ENCODE measurements around the gene ROBO1. TPM values are rescaled to one million over a fixed set of nuclear protein-coding genes. Genes with fewer than 3 reads are reported as not detected.

ROBO1 gene
- total RNA-seq, 1 donor from 2014 or later: 18.7 TPM

DNA sequence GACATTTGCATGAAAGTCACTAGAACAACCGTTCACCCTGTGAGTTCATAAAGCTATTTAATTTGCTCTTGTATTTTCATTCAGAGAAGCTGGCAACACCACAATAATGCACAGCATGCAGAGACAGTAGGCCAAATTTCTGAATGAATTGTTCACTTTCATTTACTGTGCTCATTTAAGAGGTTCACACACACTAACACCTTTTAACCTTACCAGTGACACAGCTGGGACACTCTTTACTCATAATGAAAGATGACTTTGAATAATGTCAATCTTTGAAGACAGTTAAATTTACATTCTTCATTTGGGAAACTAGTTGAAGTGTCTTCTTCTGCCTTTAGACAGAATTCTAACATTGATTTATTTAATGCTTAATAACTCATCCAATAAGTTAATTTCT lies 95.7 kb downstream of the ROBO1 start:
- DNase-seq (ENCODE audit: low read depth): no peak

DNA sequence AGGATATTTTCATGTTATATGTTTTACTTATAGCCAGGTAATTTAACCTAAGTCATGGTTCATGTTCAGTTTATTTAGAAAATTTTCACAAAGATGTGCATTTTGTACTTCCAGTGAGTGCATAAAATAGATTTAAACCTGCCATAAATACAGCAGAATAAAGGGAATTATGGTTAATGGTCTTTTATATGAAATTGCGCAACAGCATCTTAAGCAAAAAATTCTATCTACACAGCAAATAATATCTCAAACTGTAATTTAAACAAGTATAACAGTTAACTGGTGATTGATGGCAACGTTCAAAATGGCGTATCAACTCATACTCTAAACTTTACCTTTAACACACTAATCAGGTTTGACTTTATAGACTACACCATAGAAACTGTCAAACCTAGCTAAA lies 97.6 kb downstream of the ROBO1 start:
- DNase-seq (ENCODE audit: low read depth): no peak

DNA sequence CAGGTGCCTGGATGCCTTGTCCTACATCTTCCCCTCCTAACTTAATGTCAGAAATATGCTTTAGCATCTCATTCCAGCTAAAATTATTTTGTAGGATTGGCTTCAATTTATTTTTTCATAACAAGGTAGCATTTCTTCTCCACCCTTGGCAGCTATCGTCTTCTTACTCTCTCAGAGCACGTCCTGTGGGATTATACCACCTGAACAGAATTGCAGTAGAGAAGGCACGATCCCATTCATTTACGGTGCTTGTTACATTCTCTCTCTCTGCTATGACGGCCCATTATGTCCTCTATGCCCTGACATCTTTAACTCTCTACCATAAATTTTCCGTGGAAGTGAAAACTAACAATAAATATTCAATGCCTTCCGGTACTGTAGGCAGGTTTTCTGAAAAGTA lies 103.3 kb downstream of the ROBO1 start:
- no peak for DNase-seq (ENCODE audit: low read depth)

DNA sequence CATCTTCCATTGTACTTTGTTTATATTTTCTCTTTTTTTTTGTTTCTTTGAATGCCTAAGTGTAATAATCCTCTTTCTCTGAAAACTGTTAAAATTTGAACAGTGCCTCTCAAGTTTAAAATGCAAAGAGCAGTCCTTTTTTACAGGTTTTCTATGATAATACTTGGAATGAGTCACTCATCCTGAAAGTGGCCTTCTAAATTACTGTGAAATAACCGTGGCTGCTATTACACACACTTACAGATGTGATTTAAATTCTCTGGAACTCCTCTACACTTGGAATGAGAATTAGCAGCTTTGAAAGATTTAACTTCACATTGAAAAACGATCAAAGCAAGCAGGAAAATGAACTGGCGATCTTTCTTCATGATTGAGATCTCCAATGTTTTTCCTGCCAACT lies 105.9 kb downstream of the ROBO1 start:
- DNase-seq (ENCODE audit: low read depth): no peak

DNA sequence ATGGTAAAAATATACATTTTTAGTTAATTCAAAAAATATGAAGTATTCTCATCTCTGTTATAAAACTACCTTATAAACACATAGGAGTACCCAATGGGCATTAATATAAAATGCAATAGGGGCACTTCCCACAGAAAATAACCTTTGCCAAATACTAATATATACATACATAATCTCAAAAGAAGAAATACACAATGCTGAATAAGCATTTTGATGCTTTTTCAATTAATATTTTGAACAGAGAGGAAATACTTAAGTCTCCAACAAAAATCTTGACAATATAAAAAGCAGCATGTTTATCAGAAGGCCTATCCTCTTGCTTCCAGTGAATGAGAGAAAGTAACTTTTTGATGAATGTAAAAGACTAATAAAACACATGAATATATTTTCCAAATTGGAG lies 110.7 kb downstream of the ROBO1 start:
- no peak for DNase-seq (ENCODE audit: low read depth)

DNA sequence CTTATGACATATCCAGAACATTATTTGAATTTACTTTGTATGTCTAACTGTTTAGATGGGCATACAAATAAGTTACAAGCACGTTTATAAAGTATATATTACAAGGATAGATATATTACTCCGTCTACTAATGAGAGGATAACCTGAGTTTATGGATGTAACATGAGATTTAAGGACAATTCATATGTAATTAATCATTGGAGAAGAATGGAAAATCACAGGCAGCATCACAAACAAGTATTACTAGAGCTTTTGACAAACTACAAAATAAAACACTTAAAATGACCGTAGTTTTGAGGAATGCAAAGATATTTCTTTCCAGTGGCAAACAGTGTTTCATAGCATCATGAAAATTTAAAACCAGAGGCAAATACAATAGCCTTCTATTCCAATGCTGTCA lies 113.8 kb downstream of the ROBO1 start:
- DNase-seq (ENCODE audit: low read depth): no peak

DNA sequence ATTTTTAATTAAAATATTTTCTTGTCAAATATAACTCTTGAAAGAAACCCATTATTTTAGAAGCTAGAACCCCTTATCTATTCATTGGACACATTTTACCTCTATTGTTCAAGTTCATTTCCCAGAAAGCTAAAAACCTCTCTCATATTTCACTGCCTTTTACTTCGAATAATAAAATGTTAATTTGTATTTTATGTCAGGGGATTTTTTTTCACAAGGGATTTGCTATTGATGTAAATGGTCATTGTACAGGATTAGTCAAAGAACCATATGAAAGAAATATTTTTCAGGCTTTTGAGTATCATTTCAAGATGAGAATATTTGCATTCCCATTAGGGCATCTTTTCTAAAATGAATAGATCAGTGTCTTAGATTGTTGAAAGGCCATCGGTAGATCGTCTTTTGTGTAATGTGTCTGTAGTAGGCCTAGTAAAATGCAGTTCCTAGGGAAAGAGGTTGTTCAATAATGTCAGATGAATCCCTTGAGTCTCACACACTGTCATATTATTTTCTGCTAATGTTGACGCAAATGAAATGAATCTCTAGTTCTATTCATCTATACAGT lies 114.5 kb downstream of the ROBO1 start:
- no peak for DNase-seq (ENCODE audit: low read depth)

DNA sequence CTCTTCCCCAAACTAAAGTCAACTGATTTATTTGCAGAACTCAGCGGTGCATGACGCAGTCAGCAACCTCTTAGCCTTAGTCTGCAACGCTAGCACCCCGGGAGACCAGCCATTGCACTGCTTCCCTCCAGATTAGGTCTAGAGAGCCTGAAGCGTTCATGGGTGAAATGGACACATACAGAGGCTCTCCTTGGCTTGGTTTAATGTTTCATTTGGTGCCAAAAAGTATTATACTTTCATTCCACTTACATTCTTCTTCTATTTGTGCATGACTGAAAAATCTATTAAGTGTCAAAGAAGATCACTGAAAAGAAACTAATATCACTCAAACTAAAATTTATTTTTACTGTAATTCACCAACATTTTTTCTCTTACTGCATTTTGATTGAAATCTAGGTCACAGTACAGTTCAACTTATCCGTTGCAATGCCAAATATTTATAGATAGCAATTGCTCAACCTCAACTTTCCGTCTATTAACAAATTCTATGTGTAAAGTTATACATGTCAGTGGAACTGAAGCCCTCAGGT lies 116.2 kb downstream of the ROBO1 start:
- DNase-seq (ENCODE audit: low read depth): no peak

DNA sequence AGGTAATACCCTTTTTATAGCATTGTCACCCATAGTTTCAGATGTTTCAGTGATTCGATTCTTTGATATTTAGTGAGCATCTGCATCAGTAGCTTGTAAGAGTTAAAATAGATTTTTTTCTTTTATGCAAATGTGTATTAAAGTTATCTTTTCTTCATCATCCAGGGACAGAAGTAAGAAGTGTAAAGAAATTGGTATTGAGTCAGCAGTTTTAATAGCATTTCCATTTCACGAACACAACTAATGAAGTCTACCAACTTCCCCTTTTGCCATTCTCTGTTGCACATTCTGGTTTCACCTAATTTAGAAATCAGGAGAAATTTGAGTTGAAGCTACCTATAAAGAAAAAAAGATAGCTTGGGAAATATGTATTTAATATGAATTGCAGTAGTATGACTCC lies 127.9 kb downstream of the ROBO1 start:
- DNase-seq (ENCODE audit: low read depth): no peak

DNA sequence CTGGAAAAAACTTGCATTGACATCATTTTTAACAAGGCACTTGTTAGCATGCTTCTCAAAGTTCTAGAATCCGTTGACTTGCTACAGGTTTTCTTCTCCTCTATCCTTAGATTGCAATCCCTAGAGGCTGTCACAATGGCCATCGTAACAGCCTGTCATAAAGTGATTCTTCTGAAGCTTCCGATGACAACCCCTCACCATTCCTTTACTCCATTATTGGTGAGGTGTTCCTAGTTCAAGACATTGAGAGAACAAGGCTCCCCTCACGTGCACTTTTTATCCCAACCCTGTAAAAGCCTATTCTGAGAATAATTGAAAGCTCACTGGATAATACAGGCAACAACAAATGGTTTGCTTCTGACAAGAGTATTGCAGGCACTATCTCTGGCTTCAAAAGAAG lies 131.4 kb downstream of the ROBO1 start:
- no peak for DNase-seq (ENCODE audit: low read depth)

DNA sequence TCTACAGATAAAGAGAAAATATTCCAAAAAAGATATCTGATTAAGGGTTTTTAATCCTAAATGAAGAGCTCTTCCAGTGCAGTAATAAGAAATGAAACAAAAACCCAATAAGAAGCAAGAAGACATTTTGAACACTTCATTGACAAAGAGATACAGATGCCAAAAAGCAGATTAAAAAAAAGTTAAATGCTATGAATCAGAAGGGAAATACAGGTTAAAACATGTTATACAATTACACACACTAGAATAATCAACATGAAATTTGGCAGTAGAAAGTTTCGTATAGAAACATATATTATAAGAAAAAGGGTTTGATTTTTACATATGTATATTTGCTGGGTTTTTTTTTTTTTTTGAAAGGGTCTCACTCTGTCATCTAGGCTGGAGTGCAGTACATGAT lies 135.0 kb downstream of the ROBO1 start:
- DNase-seq (ENCODE audit: low read depth): no peak

DNA sequence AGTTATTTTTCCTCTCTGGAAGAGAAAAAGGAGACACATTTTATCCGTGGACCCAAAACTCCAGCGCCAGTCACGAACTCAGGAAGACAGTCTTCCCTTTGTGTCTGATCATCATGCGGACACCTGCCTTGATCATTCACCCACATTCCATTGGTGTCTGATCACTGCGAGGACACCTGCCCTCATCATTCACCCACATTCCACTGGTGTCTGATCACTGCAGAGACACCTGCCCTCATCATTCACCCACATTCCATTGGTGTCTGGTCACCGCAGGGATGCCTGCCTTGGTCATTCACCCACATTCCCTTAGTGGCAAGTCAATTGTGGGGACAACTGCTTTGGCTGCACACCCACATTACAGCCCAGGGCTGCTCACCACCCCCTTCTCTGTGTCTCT lies 148.9 kb downstream of the ROBO1 start:
- peak; percentile 42 for DNase-seq (ENCODE audit: low read depth)

DNA sequence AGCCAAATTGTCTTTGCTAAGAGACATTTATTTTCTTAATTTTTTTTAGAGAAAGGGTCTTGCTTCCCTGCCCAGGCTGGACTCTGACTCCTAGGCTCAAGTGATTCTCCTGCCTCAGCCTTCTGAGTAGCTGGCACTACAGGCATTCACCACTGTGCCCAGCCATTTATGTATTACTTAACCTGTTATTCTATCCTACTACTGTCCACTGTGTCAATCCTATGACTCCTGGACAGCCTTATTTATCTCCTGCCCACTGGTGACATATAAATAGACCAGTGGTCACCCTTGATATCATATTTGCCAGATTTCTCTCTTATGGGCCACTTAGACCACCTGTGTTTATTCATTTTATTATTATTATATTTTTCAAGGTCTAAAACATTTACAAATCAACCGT lies 161.4 kb downstream of the ROBO1 start:
- DNase-seq (ENCODE audit: low read depth): peak; percentile 5

DNA sequence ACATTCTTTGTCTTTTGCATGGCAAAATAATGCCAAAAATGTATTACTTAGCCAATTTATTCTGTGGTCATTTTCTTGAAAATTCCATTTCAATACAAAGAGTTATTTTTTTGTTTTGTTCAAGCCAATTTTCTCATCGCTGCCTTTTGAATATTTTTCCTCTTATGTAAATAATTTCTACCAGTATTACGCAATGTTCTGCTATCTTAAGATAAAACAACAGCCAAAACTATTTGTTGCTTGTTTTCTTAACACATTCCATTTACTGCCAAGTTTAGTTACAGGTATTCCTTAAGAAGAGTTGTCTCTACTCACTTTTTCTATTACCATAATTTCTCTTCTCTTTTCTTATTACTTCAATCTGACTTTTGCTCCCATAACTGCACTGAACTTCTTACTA lies 163.1 kb downstream of the ROBO1 start:
- no peak for DNase-seq (ENCODE audit: low read depth)

DNA sequence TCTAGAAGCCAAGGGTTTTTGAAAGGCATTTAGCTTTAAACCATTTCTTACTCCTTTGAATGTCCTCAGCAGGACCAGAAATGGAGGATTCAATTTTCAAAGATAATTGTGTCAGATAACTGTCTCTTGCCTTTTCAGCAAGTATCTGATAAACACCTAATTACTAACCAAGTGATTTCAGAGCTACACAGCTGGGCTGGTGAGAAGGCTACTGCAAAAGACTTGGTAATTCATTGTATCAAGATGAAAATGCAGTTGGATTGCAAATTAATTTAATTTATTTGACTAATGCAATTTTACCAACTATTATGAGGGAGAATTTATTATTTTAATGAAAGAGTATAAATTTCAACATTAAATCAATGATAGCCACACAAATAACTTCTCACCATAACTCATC lies 165.4 kb downstream of the ROBO1 start:
- no peak for DNase-seq (ENCODE audit: low read depth)

DNA sequence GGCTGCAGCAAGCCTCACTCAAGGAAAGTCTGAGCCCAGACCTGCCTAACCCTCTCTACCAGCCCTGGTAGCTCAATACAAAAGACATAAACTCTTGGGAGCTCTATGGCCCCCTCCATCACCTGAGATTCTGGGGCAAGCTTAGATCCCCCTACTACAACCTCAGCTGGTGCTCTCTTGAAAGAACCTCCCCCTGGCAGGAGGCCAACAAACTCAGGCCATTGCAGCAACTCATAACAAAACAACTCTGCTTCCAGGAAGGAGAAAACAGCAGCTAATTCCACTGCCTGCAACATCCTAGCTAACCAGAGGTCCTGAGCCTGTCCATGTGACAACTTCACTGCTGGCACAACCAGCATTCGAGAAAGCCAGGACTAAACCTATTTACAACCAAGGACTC lies 169.2 kb downstream of the ROBO1 start:
- peak; percentile 3 for DNase-seq (ENCODE audit: low read depth)

DNA sequence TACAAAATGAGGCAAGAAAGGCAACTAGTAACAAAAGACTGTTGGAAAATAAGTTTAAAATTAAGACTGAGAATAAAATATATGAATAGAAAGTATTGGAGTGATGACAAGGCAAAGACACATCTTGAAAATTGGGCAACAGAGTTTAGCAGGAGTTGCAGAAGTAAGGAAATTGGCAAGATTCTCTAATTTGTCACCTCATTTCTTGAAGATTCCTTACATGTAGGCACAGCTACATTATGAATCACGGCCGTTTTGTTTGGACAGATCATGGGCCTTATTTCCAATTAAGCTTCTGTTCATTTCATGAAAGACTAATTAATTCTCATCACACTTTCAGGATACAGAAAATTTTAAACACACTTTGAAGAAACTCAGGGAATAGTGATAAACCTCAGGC lies 170.1 kb downstream of the ROBO1 start:
- DNase-seq (ENCODE audit: low read depth): no peak

DNA sequence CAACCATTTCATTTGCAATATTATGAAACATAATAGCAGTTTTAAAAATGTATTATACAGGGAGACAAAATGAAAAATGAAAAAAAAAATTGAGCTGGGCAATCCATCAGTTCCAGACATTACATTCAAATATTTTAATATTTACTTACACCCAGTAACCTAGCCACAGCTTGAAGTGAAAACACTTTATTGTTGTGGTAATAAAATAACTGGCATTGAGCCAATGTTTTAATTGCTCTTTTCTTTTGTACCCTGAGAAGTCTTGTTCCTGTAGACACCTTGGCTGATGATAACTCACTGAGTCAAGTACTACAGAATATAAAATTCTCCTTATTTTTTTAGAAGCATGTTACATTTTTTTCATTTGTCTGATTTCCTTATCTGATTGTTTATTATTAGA lies 180.6 kb downstream of the ROBO1 start:
- DNase-seq (ENCODE audit: low read depth): no peak

DNA sequence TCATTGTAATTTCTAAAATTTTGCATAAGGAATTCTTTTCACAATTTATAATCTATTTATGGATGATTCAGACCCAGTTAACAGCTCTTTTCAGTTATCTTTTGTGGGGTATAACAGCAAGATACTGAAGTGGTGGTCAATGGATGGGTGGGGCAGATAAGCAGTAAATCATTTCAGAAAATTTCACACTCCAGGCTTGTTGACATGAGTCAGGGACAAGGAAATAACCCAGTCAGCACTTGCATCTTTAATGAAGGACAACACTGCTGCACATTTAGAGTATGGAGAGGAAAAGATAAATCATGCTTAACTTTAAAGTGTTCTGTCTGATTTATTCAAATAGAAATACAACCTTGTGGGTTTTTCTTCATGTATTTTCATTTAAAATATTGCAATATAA lies 181.6 kb downstream of the ROBO1 start:
- DNase-seq (ENCODE audit: low read depth): no peak

DNA sequence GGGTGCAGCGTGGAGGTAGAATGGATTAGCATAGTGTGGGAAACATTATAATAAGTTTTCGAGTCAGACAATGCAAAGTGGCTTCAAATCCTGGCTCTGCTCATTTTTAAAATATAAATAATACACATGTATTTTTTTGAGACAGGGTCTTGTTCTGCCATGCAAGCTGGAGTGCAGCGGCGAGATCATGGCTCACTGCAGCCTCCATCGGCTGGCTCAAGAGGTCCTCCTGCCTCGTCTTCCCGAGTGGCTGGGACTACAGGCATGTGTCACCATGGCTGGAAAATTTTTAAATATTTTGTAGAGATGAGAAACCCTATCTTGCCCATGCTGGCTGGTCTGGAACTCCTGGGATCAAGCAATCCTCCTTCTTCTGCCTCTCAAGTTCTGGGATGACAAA lies 194.9 kb downstream of the ROBO1 start:
- DNase-seq (ENCODE audit: low read depth): no peak

DNA sequence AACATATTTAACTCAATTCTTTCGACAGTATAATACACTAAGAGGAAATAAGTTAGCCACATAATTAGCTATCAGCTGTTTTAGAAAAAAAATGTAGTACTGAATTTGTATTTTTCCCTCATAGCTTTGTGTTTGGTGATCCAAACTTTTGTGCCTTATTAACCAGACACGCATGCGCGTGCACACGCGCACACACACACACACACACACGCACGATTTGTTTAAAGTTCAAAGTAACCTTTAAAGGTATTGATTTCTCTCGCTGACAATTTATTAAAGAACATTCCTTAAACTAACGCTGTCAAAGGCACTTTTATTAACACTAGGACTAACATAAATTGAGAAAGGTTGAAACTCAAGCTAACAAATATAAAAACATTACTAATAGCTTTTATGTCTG lies 198.9 kb downstream of the ROBO1 start:
- DNase-seq (ENCODE audit: low read depth): no peak

DNA sequence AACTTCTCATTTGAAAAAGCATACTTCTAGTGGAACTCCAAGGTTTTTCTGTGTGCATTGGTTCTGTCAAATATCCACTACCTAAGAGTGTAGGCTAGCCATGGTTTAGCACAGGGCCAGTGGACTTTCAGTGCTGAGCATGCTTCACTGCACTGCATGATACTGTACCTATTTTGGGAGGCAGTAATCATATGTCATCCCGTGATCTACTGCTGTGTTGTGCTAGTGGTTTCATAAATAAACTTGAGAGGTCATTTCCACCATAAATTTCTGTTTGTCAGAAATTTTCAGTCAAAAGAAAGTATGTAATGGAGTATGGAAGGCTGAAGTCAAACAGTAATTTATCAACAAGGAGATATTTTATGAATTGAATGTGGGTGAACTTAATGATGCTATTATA lies 203.6 kb downstream of the ROBO1 start:
- peak; percentile 13 for DNase-seq (ENCODE audit: low read depth)

DNA sequence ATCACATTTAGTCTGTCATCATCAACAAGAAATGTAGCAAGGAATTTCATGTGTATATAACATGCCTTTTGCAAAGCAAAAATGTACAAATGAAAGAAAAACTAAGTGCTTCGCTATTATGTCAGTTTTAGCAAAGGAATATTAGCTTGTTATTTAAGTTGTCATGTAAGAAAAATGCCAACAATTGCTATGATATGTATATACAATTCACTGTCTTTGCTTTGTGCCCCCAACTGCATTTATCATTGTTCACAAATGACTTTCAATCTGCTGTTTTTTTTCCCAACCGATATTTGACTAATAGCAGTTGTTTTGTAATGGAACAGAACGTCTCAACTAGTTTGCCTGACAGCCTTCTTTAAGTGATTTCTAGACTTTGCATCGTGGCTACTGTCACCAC lies 207.1 kb downstream of the ROBO1 start:
- no peak for DNase-seq (ENCODE audit: low read depth)

DNA sequence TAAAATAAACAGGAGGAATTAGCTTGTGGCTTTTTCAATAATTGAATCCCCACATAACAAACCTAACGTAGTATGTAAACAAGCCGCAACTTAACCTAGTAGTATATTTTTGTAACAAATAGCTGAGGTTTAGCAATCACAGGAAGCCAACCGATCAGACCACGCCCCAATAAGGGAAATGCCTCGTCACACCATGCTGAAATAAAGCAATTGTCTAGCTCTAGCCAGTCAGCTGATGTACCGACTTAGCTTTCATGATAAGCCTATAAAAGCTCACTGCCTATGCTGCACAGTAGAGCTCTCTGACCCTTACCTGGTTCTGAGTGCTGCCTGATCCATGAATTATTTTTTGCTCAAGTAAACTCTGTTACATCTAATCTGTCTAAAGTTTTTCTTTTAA lies 208.9 kb downstream of the ROBO1 start:
- no peak for DNase-seq (ENCODE audit: low read depth)

Measured in myocyte (in vitro differentiated cells).